Measurements from ENCODE around the gene TRIM69.

Gene TRIM69

DNA sequence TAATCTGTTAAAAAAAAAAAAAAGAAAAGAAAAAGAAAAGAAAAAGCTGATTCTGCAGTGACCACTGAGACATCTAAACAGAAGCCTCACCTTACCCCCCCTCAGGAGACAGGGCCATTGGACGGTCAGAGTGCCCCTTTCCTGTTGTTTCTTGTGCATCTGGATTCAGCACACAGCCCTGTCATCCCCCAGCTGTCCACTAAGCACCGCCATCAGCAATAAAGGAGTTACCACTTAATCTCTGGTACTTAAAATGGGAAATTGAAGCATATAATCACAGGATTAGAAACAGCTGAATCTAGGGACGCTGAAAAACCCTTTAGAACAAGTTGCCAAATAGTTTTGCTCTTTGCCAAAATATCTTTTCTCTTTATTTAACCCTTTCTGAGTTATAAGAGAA is 62.5 kb downstream of the TRIM69 start:
- no peaks in the 10 kb centered on the region for H3K36me3 Mint-ChIP-seq (ENCODE audit: low read depth)
- H3K4me3 Mint-ChIP-seq = no peak overlapping the region
- no peak overlapping the region for H3K27ac Mint-ChIP-seq
- no peak for DNase-seq
- H3K4me1 Mint-ChIP-seq = no peaks in the 10 kb centered on the region
- H3K9me3 Mint-ChIP-seq = no peaks in the 10 kb centered on the region
- peaks cover 38% of the 10 kb centered on the region for H3K27me3 Mint-ChIP-seq (ENCODE audit: low read depth, poor library complexity)
- TF ChIP-seq, protein P1, sequence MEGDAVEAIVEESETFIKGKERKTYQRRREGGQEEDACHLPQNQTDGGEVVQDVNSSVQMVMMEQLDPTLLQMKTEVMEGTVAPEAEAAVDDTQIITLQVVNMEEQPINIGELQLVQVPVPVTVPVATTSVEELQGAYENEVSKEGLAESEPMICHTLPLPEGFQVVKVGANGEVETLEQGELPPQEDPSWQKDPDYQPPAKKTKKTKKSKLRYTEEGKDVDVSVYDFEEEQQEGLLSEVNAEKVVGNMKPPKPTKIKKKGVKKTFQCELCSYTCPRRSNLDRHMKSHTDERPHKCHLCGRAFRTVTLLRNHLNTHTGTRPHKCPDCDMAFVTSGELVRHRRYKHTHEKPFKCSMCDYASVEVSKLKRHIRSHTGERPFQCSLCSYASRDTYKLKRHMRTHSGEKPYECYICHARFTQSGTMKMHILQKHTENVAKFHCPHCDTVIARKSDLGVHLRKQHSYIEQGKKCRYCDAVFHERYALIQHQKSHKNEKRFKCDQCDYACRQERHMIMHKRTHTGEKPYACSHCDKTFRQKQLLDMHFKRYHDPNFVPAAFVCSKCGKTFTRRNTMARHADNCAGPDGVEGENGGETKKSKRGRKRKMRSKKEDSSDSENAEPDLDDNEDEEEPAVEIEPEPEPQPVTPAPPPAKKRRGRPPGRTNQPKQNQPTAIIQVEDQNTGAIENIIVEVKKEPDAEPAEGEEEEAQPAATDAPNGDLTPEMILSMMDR (IDR thresholded peaks at IDR 0.05) = peak; percentile 21

DNA sequence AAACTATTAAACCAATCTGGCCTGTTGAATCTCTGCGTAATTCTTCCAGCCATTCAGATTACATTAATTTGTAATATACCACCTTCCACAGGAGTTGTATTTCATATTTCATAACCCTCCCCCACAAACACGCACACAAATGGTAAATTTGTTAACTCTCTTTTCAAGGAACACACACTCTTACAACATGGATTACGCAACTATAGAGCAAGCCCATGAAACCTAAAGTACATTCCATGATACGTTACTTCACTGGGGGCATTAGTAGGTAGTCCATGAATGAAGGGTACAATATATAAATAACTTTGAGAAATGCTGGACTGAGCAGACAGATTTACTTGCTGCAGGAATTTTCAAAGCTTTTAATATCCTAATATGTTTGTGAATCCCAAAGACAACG is 65.0 kb downstream of the TRIM69 start:
- H3K4me3 Mint-ChIP-seq = no peak overlapping the region
- H3K27ac Mint-ChIP-seq = no peak overlapping the region
- peaks cover 52% of the 10 kb centered on the region for H3K27me3 Mint-ChIP-seq (ENCODE audit: low read depth, poor library complexity)
- TF ChIP-seq, protein P1 (IDR thresholded peaks at IDR 0.05) = no peak
- no peaks in the 10 kb centered on the region for H3K9me3 Mint-ChIP-seq
- DNase-seq = no peak
- no peaks in the 10 kb centered on the region for H3K36me3 Mint-ChIP-seq (ENCODE audit: low read depth)
- no peaks in the 10 kb centered on the region for H3K4me1 Mint-ChIP-seq

DNA sequence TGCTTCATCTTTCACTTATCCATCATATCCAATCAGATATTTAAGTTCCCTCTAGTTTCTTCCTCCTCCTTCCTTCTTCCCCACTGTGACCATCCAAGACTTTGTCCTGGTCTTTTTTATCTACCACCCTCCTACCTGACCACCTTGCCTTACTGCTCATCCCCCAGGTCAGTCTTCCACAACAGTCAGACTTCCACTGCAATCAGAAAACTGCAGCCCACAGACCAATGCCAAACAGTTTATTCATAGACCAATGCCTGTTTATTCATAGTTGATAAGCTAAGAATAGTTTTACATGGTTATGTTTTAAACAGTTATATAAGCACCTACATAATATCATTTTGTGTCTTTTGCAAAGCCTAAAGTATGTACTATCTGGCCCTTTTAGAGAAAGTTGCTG is 65.5 kb downstream of the TRIM69 start:
- TF ChIP-seq, protein P1 (IDR thresholded peaks at IDR 0.05) = no peak
- H3K4me1 Mint-ChIP-seq = no peaks in the 10 kb centered on the region
- H3K27ac Mint-ChIP-seq = no peak overlapping the region
- H3K9me3 Mint-ChIP-seq = no peaks in the 10 kb centered on the region
- H3K36me3 Mint-ChIP-seq (ENCODE audit: low read depth) = no peaks in the 10 kb centered on the region
- H3K4me3 Mint-ChIP-seq = no peak overlapping the region
- peaks cover 48% of the 10 kb centered on the region for H3K27me3 Mint-ChIP-seq (ENCODE audit: low read depth, poor library complexity)
- DNase-seq = no peak

DNA sequence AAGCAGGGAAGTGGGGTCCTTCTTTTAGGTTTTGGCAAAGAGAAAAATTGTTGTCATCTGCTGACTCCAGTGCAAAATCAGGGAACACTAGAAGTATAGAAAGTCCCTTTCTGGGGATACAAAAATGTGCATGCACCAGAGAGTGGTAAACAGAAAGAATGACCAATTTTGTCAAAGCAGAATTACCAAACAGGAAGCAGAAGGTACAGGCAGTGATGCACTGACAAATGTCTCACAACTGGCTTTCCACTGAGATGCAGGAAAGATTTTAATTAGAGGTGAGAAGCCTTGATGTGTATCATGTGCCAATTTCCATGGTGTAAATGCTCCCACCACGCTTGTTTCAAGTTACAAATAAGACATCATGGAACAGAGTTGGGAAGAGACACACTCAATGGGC is 66.0 kb downstream of the TRIM69 start:
- peaks cover 46% of the 10 kb centered on the region for H3K27me3 Mint-ChIP-seq (ENCODE audit: low read depth, poor library complexity)
- H3K27ac Mint-ChIP-seq = no peak overlapping the region
- H3K4me1 Mint-ChIP-seq = no peaks in the 10 kb centered on the region
- H3K36me3 Mint-ChIP-seq (ENCODE audit: low read depth) = no peaks in the 10 kb centered on the region
- no peak for DNase-seq
- TF ChIP-seq, protein P1 (IDR thresholded peaks at IDR 0.05) = no peak
- H3K4me3 Mint-ChIP-seq = no peak overlapping the region
- H3K9me3 Mint-ChIP-seq = no peaks in the 10 kb centered on the region

DNA sequence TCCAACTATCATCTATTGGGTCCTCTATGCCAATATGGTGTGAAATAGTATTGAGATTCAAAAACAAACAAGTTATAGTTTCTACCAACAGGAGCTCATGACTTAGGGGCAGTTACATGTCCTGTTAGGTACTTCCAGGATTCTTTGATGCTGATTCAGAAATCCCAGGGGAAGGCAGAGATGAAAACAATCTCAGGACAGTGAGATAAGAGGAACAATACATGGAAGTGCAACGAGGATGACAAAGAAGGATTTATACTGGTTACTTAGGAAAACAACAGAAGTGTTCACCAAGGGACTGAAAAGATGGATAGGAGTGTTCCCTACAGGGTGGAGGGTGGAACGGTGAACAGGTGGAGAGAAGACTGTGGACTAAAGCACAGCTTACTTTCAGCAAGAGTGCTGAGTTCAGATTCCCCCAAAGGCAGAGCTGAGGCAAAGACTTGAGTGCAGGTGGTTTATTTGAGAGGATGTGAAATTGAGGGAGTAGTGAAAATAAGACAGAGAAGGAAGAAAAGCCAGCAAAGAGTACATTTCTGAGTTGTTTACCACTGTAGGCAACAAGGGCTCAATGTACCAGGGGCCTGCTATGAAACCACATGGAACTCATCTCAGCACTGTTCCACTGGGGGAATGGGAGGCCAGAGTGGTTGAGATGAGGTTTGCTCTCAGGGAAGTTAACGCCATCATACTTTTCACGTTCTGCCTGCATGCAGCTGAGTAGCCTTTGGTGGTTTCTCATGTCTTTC is 68.1 kb downstream of the TRIM69 start:
- peaks cover 56% of the 10 kb centered on the region for H3K27me3 Mint-ChIP-seq (ENCODE audit: low read depth, poor library complexity)
- TF ChIP-seq, protein P1 (IDR thresholded peaks at IDR 0.05) = no peak
- no peak overlapping the region for H3K4me3 Mint-ChIP-seq
- H3K9me3 Mint-ChIP-seq = no peaks in the 10 kb centered on the region
- no peaks in the 10 kb centered on the region for H3K4me1 Mint-ChIP-seq
- H3K27ac Mint-ChIP-seq = no peak overlapping the region
- DNase-seq = no peak
- no peaks in the 10 kb centered on the region for H3K36me3 Mint-ChIP-seq (ENCODE audit: low read depth)

DNA sequence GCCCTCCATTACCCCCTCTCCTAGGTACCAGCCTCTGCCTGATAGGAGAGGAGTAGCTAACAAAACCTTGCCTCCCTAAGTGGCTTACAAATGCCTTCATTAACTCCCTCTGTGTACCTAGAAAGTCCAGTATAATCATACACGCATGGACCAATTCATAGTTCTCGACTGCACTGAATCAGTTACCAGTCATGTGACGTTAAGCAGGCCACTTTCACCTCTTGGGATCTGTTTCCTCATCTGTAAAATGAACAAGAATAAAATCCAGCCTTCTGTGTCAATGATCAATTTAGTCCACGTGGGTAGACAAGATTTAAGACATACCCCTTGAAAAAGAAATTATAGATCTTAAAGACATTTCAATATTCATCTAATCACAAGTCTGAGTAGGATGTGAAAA is 72.2 kb downstream of the TRIM69 start:
- Mint-ChIP-seq H3K27ac (no peak overlapping the region), H3K27me3 (ENCODE audit: low read depth, poor library complexity) (peaks cover 54% of the 10 kb centered on the region), H3K36me3 (ENCODE audit: low read depth) (no peaks in the 10 kb centered on the region), H3K4me1 (no peaks in the 10 kb centered on the region), H3K4me3 (no peak overlapping the region), H3K9me3 (no peaks in the 10 kb centered on the region)
- no peak for DNase-seq
- TF ChIP-seq, protein P1 (IDR thresholded peaks at IDR 0.05) = no peak

Measured in nephron progenitor cell (in vitro differentiated cells).